Activated CD4-positive, alpha-beta T cell treated with anti-CD3 and anti-CD28 coated beads, Interleukin-2, amount 10 ng/mL, durations not matched to agents 7 days and 5 days (primary cell): Measurements from ENCODE around the gene PGPEP1. TPM values are rescaled to one million over a fixed set of nuclear protein-coding genes. Genes with fewer than 3 reads are reported as not detected.
"Not testable (repeated sequence)": the region's sequence is repeated elsewhere in the genome, so short reads cannot be mapped to it uniquely, and the experiment has no call there.

Source experiments
- CTCF ChIA-PET: fragments of 350-600 bp; sonication (Branson Sonifier 250); formaldehyde crosslinking; loops from one replicate; lab custom pipeline; 2021; ENCODE audit warnings: antibody characterized with exemption; lab: Charles Lee
- POLR2A ChIA-PET: fragments of 350-600 bp; sonication (Branson Sonifier 250); formaldehyde crosslinking; loops from one replicate; lab custom pipeline; 2021; ENCODE audit warnings: antibody characterized with exemption; lab: Charles Lee
- DNase-seq: peaks from one replicate; pipeline ENCODE4 v3.0.0-alpha.2; 2020
- H3K27ac Mint-ChIP-seq: one replicate; pipeline ENCODE4 v1.8.0; 2021; ENCODE audit warnings: mild to moderate bottlenecking, moderate library complexity, mixed read lengths
- H3K27me3 Mint-ChIP-seq: one replicate; pipeline ENCODE4 v1.8.0; 2021; ENCODE audit warnings: mixed read lengths
- H3K36me3 Mint-ChIP-seq: one replicate; pipeline ENCODE4 v1.8.0; 2021; ENCODE audit warnings: low read depth, mixed read lengths
- H3K4me1 Mint-ChIP-seq: one replicate; pipeline ENCODE4 v1.8.0; 2021; ENCODE audit warnings: mixed read lengths
- H3K4me3 Mint-ChIP-seq: one replicate; pipeline ENCODE4 v1.8.0; 2021; ENCODE audit warnings: mild to moderate bottlenecking, moderate library complexity, mixed read lengths
- H3K9me3 Mint-ChIP-seq: one replicate; pipeline ENCODE4 v1.8.0; 2021; ENCODE audit warnings: mixed read lengths
- total RNA-seq, 2 experiments: library from RNA; stranded (reverse); gene quantifications; one replicate each; pipeline ENCODE4 v1.2.3, GENCODE V29; 2021

The PGPEP1 gene
- total RNA-seq, 2 experiments from 2014 or later, result 24.1 to 24.8 TPM

DNA sequence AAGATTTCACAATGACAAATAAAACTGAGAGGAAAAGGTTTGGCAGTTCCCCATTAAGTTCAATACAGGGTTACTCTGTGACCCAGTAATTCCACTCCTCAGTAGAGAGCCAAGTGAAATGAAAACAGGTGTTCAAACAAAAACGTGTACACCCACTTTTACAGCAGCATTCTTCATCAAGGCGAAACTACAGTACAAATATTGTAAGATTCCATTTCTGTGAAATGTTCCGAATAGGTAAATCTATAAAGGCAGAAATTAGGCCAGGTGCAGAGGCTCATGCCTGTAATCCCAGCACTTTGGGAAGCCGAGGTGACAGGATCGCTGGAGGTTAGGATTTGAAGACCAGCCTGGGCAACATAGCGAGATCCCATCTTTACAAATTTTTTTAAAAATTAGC, 36.6 kb downstream of the PGPEP1 start:
- Mint-ChIP-seq H3K4me3 (no peak overlapping the region), H3K27me3 (no peaks in the 10 kb centered on the region), H3K27ac (no peak overlapping the region), H3K4me1 (peaks cover 15% of the 10 kb centered on the region), H3K36me3 (no peaks in the 10 kb centered on the region), H3K9me3 (no peaks in the 10 kb centered on the region)
- DNase-seq, result no peak
- POLR2A ChIA-PET, result no interaction called here
- CTCF ChIA-PET, result interaction anchor here (0.9 to 1.7 kb wide), 2 partner anchors 11 to 97 kb away, joined by 4 to 5 read pairs; no protein-coding TSS in a partner anchor

DNA sequence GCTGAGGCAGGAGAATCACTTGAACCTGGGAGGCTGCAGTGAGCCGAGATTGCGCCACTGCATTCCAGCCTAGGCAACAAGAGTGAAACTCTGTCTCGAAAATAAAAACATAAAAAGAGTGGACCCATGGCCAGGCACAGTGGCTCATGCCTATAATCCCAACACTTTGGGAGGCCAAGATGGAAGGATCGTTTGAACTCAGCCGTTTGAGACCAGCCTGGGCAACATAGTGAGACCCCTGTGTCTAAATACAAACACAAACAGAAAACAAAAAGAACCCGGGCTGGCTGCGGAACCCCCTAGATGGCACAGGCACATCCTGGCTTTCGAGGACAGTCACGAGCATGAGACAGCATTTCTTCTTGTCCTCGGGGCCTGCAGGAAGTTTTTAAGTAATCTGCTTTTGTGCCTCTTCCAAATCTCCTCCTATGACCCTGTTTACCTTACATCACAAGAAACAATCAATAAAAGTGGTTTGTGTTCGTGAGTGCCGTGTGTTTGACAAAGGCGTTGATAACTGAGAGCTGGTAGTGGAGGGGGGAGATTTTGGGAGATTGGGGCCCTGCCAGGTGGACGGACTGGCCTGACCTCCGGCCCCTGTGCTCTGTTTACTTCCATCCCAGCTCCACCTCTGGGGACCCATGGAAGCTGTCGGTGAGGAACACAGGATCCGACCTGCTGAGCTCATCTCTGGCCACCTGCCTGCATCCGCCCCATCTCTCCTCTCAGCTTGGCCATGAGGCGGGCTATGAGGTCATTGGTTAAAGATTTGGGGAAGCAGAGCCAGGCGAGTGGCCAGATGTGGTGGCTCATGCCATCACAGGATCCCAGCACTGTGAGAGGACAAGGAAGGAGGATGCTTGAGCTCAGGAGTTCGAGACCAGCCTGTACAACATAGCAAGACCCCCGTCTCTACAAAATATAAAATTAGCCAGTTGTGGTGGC, 39.7 kb downstream of the PGPEP1 start:
- H3K27me3 Mint-ChIP-seq, result peaks cover 11% of the 10 kb centered on the region
- H3K9me3 Mint-ChIP-seq, result no peaks in the 10 kb centered on the region
- peaks cover 2% of the 10 kb centered on the region for H3K4me1 Mint-ChIP-seq
- ChIA-PET CTCF (interaction anchor here (0.6 to 1.1 kb wide), 5 partner anchors 8 to 135 kb away, joined by 3 to 5 read pairs (median 3); no protein-coding TSS in a partner anchor), POLR2A (no interaction called here)
- no peak for DNase-seq
- H3K36me3 Mint-ChIP-seq, result no peaks in the 10 kb centered on the region
- H3K27ac Mint-ChIP-seq, result no peak overlapping the region
- no peak overlapping the region for H3K4me3 Mint-ChIP-seq

DNA sequence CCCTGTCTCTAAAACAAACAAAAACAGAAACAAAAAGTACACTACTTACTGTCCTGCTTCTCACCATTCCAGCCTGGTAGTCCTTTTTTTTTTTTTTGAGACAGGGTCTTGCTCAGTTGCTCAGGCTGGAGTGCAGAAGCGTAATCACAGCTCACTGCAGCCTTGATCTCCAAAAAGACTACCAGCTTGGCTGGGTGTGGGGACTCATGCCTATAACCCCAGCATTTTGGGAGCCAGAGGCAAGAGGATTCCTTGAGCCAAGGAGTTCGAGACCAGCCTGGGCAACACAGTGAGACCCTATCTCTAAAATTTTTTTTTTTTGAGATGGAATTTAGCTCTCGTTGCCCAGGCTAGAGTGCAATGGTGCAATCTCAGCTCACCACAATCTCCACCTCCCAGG, 40.4 kb downstream of the PGPEP1 start:
- H3K4me1 Mint-ChIP-seq, result peaks cover 2% of the 10 kb centered on the region
- no peak overlapping the region for H3K4me3 Mint-ChIP-seq
- H3K27ac Mint-ChIP-seq, result no peak overlapping the region
- POLR2A ChIA-PET, result no interaction called here
- H3K36me3 Mint-ChIP-seq, result no peaks in the 10 kb centered on the region
- no peaks in the 10 kb centered on the region for H3K9me3 Mint-ChIP-seq
- DNase-seq, result no peak
- peaks cover 17% of the 10 kb centered on the region for H3K27me3 Mint-ChIP-seq
- CTCF ChIA-PET, result interaction anchor here (0.6 to 1.1 kb wide), 4 partner anchors 7 to 135 kb away, joined by 3 to 5 read pairs (median 4); no protein-coding TSS in a partner anchor

DNA sequence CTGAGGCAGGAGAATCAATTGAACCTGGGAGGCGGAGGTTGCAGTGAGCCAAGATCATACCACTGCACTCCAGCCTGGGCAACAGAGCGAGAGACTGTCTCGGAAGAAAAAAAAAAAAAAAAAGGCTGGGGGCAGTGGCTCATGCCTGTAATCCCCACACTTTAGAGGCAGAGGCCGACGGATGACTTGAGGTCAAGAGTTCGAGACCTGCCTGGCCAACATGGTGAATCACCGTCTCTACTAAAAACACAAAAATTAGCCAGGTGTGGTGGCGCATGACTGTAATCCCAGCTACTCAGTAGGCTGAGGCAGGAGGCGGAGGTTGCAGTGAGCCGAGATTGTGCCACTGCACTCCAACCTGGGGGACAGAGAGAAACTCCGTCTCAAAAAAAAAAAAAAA, 43.2 kb downstream of the PGPEP1 start:
- Mint-ChIP-seq H3K4me1 (peaks cover 13% of the 10 kb centered on the region), H3K27me3 (peaks cover 42% of the 10 kb centered on the region)
- H3K4me3 Mint-ChIP-seq, H3K9me3 Mint-ChIP-seq, POLR2A ChIA-PET, H3K27ac Mint-ChIP-seq, DNase-seq, H3K36me3 Mint-ChIP-seq: not testable (repeated sequence)
- CTCF ChIA-PET, result interaction anchor here (0.8 kb wide), 1 partner anchor 68 kb away, joined by 5 read pairs; no protein-coding TSS in a partner anchor

DNA sequence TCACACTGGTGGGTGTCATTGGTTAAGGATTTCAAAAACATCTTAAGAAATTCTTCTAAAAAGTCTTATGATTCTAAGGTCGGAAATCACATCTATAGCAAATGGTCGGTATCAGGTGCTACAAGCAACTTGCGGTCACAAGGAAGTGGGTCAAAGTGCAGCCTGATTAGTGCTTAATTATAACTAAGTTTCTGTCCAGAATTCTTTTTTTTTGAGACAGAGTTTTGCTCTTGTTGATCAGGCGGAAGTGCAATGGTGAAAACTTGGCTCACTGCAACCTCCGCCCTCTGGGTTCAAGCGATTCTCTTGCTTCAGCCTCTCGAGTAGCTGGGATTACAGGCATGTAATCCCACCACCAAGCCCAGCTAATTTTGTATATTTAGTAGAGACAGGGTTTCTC, 44.4 kb downstream of the PGPEP1 start:
- ChIA-PET CTCF (interaction anchor here (0.6 kb wide), 1 partner anchor 59 kb away, joined by 3 read pairs; no protein-coding TSS in a partner anchor), POLR2A (no interaction called here)
- no peaks in the 10 kb centered on the region for H3K9me3 Mint-ChIP-seq

DNA sequence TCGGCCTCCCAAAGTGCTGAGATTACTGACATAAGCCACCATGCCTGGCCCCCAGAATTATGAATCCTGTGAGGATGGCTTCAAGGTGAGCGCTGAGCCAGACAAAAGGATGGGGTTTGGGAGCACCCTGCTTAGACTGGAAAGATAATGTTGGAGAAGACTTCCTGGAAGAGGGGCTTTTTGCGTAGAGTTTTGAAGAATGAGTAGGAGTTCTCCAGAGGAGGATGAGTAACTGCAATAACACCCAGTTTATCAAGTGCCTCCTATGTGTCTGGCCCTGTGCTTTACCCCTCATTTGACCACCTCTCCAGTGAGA, 44.9 kb downstream of the PGPEP1 start:
- Mint-ChIP-seq H3K9me3 (no peaks in the 10 kb centered on the region), H3K4me3 (no peak overlapping the region), H3K4me1 (peaks cover 13% of the 10 kb centered on the region), H3K27ac (no peak overlapping the region), H3K27me3 (peaks cover 57% of the 10 kb centered on the region), H3K36me3 (no peaks in the 10 kb centered on the region)
- CTCF ChIA-PET, result interaction anchor here (0.9 kb wide), 1 partner anchor 180 kb away, joined by 3 read pairs; no protein-coding TSS in a partner anchor
- no peak for DNase-seq
- POLR2A ChIA-PET, result no interaction called here

More for the DNA sequence above, 44.4 kb downstream of the PGPEP1 start:
- H3K27me3 Mint-ChIP-seq, result peaks cover 52% of the 10 kb centered on the region
- peaks cover 15% of the 10 kb centered on the region for H3K4me1 Mint-ChIP-seq
- H3K27ac Mint-ChIP-seq, result peak overlapping the region; percentile 41
- no peak overlapping the region for H3K4me3 Mint-ChIP-seq
- no peak for DNase-seq
- no peaks in the 10 kb centered on the region for H3K36me3 Mint-ChIP-seq

DNA sequence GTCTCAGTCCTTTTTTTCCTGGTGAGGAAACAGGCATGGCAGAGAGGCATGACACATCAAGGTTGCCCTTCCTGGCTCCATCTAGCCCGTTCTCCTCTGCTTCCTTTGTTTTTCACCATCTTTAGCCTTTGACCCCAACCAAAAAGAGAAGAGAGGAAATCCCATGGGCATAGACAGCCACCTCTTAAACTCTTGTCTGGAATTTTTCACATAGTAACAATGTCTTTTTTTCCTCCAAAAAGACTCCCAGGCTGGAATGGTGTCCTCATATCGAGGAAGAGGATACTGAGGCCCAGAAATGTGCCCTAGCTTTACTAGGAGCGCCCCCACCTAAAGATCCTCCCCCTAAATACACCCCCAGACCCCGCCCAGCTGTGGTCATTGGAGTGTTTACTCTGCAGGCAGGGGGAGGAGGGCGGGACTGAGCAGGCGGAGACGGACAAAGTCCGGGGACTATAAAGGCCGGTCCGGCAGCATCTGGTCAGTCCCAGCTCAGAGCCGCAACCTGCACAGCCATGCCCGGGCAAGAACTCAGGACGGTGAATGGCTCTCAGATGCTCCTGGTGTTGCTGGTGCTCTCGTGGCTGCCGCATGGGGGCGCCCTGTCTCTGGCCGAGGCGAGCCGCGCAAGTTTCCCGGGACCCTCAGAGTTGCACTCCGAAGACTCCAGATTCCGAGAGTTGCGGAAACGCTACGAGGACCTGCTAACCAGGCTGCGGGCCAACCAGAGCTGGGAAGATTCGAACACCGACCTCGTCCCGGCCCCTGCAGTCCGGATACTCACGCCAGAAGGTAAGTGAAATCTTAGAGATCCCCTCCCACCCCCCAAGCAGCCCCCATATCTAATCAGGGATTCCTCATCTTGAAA, 45.5 kb downstream of the PGPEP1 start, which contains the start of gene GDF15:
GDF15 (plus strand) TSS at position 484 of the 868 bp plus-strand sequence; CDS start at position 516, 32 bp downstream.
- Mint-ChIP-seq H3K4me3 (no peak within 1 kb of the TSS), H3K9me3 (no peaks in the 10 kb centered on the region), H3K36me3 (no peaks in the 10 kb centered on the region), H3K27me3 (peaks cover 62% of the 10 kb centered on the region), H3K27ac (peak within 1 kb of the TSS; percentile 50), H3K4me1 (peaks cover 13% of the 10 kb centered on the region)
- POLR2A ChIA-PET, result no interaction called here
- peak; percentile 21 for DNase-seq
- CTCF ChIA-PET, result interaction anchor here (0.9 to 3.5 kb wide), 2 partner anchors 29 to 180 kb away, joined by 3 to 14 read pairs; no protein-coding TSS in a partner anchor

DNA sequence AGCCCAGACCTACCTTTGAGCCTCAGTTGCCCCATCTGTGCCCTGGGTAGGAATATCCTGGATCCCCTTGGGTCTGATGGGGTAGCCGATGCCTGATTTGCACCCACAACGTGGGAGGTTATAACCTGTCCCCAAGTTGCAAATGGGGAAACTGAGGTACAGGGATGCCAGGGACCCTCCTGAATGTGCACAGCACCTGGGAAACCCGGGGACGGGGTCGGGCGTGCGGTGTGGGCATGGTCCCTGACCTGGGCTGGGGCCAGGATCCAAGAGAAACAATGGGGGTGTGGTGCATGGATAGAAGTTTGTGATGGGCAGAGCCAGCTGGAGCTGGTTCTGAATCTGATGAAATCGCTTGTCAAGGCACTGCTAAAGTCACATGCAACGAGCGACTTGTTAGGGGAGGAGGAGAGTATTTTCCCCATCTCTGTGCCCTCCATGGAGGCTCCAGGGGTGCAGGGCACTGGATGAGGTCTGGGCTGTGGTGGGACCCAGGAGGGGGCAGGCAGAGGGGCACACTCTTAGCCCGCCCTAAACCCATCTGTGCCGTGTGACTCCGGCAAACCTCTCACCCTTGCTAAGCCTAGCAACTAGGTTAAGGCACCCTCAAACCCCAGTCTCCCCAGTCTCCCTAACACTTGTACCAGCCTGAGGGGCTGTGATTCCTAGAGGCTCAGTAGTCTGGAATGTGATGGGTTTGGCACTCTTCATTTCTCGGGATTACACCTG, 46.3 kb downstream of the PGPEP1 start:
- ChIA-PET CTCF (interaction anchor here (1.9 to 3.5 kb wide), 2 partner anchors 21 to 28 kb away, joined by 7 to 14 read pairs; no protein-coding TSS in a partner anchor), POLR2A (no interaction called here)
- no peaks in the 10 kb centered on the region for H3K36me3 Mint-ChIP-seq
- DNase-seq, result no peak
- H3K4me3 Mint-ChIP-seq, result no peak overlapping the region
- peaks cover 13% of the 10 kb centered on the region for H3K4me1 Mint-ChIP-seq
- H3K9me3 Mint-ChIP-seq, result no peaks in the 10 kb centered on the region
- H3K27ac Mint-ChIP-seq, result peak overlapping the region; percentile 50
- H3K27me3 Mint-ChIP-seq, result peaks cover 64% of the 10 kb centered on the region

DNA sequence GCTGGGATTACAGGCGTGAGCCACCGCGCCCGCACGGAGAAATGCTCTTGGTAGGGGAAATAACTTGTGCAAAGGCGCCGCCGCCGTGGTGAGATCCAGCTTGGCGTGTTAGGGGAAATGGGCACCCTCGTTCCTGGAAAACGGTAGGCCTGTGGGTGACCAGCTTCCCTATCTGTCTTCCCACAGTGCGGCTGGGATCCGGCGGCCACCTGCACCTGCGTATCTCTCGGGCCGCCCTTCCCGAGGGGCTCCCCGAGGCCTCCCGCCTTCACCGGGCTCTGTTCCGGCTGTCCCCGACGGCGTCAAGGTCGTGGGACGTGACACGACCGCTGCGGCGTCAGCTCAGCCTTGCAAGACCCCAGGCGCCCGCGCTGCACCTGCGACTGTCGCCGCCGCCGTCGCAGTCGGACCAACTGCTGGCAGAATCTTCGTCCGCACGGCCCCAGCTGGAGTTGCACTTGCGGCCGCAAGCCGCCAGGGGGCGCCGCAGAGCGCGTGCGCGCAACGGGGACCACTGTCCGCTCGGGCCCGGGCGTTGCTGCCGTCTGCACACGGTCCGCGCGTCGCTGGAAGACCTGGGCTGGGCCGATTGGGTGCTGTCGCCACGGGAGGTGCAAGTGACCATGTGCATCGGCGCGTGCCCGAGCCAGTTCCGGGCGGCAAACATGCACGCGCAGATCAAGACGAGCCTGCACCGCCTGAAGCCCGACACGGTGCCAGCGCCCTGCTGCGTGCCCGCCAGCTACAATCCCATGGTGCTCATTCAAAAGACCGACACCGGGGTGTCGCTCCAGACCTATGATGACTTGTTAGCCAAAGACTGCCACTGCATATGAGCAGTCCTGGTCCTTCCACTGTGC, 47.9 kb downstream of the PGPEP1 start:
- H3K4me3 Mint-ChIP-seq, result peak overlapping the region; percentile 64
- ChIA-PET POLR2A (interaction anchor here (0.6 kb wide), 2 partner anchors 26 to 67 kb away, joined by 6 read pairs; no protein-coding TSS in a partner anchor), CTCF (interaction anchor here (0.5 to 3.7 kb wide), 27 partner anchors 8 to 452 kb away, joined by 3 to 28 read pairs (median 4); partner anchors contain the start of genes LRRC25, LSM4 and SSBP4)
- peaks cover 15% of the 10 kb centered on the region for H3K4me1 Mint-ChIP-seq
- H3K36me3 Mint-ChIP-seq, result no peaks in the 10 kb centered on the region
- H3K27ac Mint-ChIP-seq, result no peak overlapping the region
- DNase-seq, result peak; percentile 75
- H3K9me3 Mint-ChIP-seq, result no peaks in the 10 kb centered on the region
- H3K27me3 Mint-ChIP-seq, result peaks cover 65% of the 10 kb centered on the region

DNA sequence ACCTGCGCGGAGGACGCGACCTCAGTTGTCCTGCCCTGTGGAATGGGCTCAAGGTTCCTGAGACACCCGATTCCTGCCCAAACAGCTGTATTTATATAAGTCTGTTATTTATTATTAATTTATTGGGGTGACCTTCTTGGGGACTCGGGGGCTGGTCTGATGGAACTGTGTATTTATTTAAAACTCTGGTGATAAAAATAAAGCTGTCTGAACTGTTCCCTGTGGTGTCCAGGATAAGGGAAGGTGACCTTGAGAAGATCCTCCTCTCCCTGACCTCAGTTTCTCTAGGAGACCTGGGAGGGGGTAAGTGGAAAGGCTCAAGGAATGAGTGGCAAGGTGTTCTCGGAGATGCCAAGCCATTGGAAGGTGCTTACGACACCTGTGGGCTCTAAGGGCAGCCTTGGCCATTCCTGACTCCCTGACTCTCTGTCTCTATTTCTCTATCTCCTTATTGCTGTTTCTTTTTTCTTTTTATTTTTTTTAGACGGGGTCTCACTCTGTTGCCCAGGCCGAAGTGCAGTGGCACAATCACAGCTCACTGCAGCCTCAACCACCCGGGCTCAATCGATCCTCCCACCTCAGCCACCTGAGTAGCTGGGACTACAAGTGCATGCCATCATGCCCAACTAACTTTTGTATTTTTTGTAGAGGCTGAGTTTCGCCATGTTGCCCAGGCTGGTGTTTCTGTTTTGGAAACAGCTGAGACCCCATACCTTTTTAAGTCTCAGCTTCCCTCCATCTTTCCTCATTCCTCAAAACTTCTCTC, 48.7 kb downstream of the PGPEP1 start:
- DNase-seq, result no peak
- no peaks in the 10 kb centered on the region for H3K9me3 Mint-ChIP-seq
- H3K4me1 Mint-ChIP-seq, result peaks cover 15% of the 10 kb centered on the region
- ChIA-PET CTCF (interaction anchor here (0.5 to 3.7 kb wide), 20 partner anchors 8 to 451 kb away, joined by 3 to 28 read pairs (median 4); partner anchors contain the start of genes LRRC25, LSM4 and SSBP4), POLR2A (interaction anchor here (0.6 to 0.7 kb wide), 2 partner anchors 27 to 109 kb away, joined by 3 to 6 read pairs; no protein-coding TSS in a partner anchor)
- H3K27me3 Mint-ChIP-seq, result peaks cover 67% of the 10 kb centered on the region
- H3K27ac Mint-ChIP-seq, result no peak overlapping the region
- H3K4me3 Mint-ChIP-seq, result peak overlapping the region; percentile 34
- no peaks in the 10 kb centered on the region for H3K36me3 Mint-ChIP-seq
